ENCODE results near the gene PKP3.
"Not testable (repeated sequence)": the region's sequence is repeated elsewhere in the genome, so short reads cannot be mapped to it uniquely, and the experiment has no call there.

Gene PKP3

GRCh38 chr11:432501-433100 is 38.6 kb downstream of the PKP3 start:
- no peak for DNase-seq

GRCh38 chr11:433111-433510 is 39.1 kb downstream of the PKP3 start:
- DNase-seq = no peak

- DNase-seq = no peak
These were observed 39.6 kb downstream of the PKP3 start for GRCh38 chr11:433641-434040.

GRCh38 chr11:434496-434895 is 40.5 kb downstream of the PKP3 start:
- DNase-seq = no peak

GRCh38 chr11:434999-435740 is 41.2 kb downstream of the PKP3 start:
- DNase-seq = not testable (repeated sequence)

GRCh38 chr11:437228-437870 is 43.3 kb downstream of the PKP3 start:
- DNase-seq = no peak

- DNase-seq = no peak
These were observed 44.3 kb downstream of the PKP3 start for GRCh38 chr11:438101-438844.

- DNase-seq = no peak
These were observed 45.5 kb downstream of the PKP3 start for GRCh38 chr11:439315-440064.

GRCh38 chr11:440065-441042 is 46.3 kb downstream of the PKP3 start:
- DNase-seq = no peak

- DNase-seq = no peak
These were observed 47.0 kb downstream of the PKP3 start for GRCh38 chr11:441043-441417.

GRCh38 chr11:441418-442274 is 47.6 kb downstream of the PKP3 start, which contains the start of gene ANO9:
ANO9 (minus strand) TSS chr11:442011; CDS start chr11:441926, 85 bp downstream.
- peak; percentile 69 for DNase-seq

GRCh38 chr11:442611-443081 is 48.6 kb downstream of the PKP3 start:
- no peak for DNase-seq

GRCh38 chr11:443542-444199 is 49.7 kb downstream of the PKP3 start:
- DNase-seq = no peak

GRCh38 chr11:444396-445144 is 50.6 kb downstream of the PKP3 start:
- DNase-seq = no peak

- no peak for DNase-seq
These were observed 52.0 kb downstream of the PKP3 start for GRCh38 chr11:445765-446588.

- DNase-seq = no peak
These were observed 52.9 kb downstream of the PKP3 start for GRCh38 chr11:446891-447290.

- DNase-seq = peak; percentile 98
These were observed 54.1 kb downstream of the PKP3 start for GRCh38 chr11:447923-448731.

Measured in stimulated activated CD4-positive, alpha-beta T cell treated with anti-CD3 and anti-CD28 coated beads, Interleukin-4, amount 100 ng/mL, for 1 hour (primary cell).